NCI-H2081 treated with DMSO at 0.1 percent for 48 hours (cell line): Measurements from ENCODE around the gene NET1.

Experiments
- DNase-seq: peaks from one replicate; lab custom pipeline; 2025; lab: John Stamatoyannopoulos, UW

NET1 gene

GRCh38 chr10:5443429-5443828 lies 31.1 kb downstream of the NET1 start:
- no peak for DNase-seq

DNA sequence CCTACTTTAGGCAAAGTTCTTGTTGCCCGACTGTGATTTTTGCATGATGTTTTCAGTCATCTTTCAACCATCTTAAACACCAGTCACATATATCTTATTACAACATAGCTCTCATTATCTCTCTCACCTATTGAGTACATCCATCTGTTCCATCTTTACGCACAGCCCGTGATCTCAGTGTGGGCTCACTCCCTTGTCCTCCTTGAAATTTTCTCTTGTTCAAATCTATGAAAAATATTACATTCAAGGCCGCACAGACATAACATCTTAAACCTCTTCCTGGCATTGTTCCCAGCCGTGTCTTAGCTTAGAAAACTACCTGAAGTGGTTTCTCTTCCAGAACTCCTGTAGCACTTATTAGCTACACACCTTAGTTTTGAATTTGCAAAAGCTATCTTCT lies 32.6 kb downstream of the NET1 start:
- DNase-seq: no peak

- peak; percentile 44 for DNase-seq
Measured at GRCh38 chr10:5446390-5446926, 34.1 kb downstream of the NET1 start.

DNA sequence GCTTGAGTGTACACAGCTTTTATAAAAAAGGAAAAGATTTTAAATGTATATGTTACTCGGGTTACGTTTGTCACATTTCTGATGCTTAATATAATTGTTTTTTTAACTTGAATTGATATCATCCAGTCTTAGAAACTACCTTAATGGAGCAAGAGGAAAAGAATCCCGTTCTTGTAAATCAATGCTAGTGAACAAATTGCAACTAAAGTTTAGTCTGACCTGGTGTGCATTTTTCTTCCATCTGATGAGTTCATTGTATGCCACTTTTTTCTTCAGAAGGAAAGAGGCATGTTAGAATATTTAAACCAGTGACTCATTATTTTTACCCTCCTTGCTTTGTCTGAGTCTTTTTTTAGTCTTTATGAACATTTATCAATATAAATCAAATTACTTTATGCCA lies 34.7 kb downstream of the NET1 start:
- no peak for DNase-seq

GRCh38 chr10:5447611-5448071 lies 35.3 kb downstream of the NET1 start:
- DNase-seq: no peak

- no peak for DNase-seq
Measured at GRCh38 chr10:5448333-5449001, 36.1 kb downstream of the NET1 start.

- no peak for DNase-seq
Measured at GRCh38 chr10:5449227-5449626, 36.9 kb downstream of the NET1 start.

GRCh38 chr10:5449823-5450222 lies 37.5 kb downstream of the NET1 start:
- no peak for DNase-seq

DNA sequence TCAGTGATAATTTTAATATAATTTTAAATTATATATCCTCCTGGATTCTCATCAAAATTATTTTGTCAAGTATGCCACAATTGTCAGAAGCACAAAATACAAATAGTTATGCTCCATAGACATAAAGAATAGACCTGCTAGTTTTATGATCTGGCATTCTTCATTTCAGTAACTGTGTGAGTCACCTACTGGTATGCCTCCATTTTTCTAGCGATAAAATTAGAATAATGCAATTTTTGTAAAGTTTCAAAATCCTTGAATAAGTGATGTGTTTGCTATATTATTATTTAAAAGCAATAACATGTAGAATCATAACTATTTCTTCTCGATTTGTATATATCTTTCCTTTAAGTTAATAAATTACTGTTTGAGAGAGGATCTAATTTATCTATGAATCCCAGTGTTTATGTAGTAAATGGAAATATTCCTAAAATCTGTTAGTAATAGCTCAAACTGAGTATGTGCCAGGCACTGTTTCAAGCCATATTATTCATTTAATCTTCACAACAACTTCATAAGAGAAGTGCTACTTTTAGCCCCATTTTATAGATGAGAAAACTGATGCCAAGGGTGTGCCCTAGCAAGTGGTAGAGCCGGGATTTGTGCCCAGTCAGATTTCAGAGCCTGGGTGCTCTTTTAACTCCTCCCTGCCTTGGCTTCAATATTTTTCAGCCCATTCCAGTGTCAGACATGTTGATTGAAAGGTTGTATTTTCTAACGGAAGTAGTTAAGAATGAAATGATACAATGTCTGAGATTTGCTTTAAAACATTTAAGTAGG lies 38.4 kb downstream of the NET1 start:
- no peak for DNase-seq

- DNase-seq: no peak
Measured at GRCh38 chr10:5453749-5454489, 41.6 kb downstream of the NET1 start.

DNA sequence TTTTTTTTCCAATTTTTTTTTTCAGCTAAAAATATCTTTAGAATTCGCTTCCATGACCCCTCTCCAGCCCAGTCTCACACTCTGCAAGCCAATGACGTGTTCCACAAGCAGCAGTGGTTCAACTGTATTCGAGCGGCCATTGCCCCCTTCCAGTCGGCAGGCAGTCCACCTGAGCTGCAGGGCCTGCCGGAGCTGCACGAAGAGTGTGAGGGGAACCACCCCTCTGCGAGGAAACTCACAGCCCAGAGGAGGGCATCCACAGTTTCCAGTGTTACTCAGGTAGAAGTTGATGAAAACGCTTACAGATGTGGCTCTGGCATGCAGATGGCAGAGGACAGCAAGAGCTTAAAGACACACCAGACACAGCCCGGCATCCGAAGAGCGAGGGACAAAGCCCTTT lies 44.2 kb downstream of the NET1 start:
- DNase-seq: no peak

DNA sequence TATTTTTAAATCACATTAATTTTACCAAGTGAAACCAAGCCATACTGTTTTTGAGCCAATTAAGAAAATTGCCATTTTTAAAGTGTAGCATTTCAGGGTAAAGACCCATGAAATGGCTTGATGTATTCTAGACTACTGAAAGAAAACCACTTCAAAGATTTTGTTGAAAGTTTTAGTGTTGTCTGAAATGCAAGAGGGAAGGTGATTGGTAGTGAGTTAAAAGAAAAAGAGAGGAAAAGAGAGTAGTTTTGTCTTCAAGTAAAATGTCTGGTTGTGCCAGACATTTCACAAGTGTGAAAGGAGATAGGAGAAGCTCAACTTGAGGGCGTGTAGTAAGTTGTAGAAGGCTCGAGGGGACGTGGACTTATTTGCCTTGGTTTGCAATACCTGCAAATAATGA lies 45.4 kb downstream of the NET1 start:
- DNase-seq: no peak

- DNase-seq: no peak
Measured at GRCh38 chr10:5458425-5458824, 46.1 kb downstream of the NET1 start.

- no peak for DNase-seq
Measured at GRCh38 chr10:5458949-5459747, 46.8 kb downstream of the NET1 start.

DNA sequence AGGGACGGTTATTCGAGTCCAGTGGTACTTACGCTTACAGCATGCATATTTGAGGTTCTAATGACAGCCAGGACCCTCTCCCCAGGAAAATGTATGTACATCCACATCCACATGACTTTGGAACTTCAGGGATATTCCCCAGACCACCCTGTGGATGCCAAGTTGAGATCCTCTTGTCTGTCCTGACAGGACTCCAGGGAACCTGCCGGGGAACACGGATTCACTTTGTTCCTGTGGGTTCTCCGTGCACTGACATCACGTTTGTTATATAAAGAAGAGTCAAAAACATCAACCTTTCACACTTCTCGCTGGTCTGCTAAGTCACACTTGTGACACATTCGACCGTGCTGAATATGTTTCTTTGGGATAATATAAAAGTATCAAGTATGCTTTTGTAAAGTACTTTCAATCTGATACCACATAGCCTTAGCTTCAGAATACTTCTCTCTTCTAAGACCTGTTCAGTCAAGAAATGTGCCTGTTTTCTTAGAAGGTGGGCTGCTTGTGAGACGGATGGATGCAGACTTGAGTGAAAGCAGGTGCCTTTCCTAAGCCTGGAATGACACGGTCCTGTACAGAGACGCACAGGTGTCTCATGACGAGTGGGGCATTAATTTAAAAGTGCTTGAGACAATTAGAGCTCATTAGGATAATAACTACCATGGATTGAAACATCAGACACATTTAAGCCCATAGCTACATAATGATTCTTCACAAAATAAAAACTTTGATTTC lies 48.3 kb downstream of the NET1 start:
- DNase-seq: no peak

- no peak for DNase-seq
Measured at GRCh38 chr10:5461203-5461588, 48.8 kb downstream of the NET1 start.

GRCh38 chr10:5461914-5462840 lies 49.8 kb downstream of the NET1 start:
- DNase-seq: no peak

- no peak for DNase-seq
Measured at GRCh38 chr10:5462841-5463293, 50.5 kb downstream of the NET1 start.

- no peak for DNase-seq
Measured at GRCh38 chr10:5464546-5464945, 52.2 kb downstream of the NET1 start.

DNA sequence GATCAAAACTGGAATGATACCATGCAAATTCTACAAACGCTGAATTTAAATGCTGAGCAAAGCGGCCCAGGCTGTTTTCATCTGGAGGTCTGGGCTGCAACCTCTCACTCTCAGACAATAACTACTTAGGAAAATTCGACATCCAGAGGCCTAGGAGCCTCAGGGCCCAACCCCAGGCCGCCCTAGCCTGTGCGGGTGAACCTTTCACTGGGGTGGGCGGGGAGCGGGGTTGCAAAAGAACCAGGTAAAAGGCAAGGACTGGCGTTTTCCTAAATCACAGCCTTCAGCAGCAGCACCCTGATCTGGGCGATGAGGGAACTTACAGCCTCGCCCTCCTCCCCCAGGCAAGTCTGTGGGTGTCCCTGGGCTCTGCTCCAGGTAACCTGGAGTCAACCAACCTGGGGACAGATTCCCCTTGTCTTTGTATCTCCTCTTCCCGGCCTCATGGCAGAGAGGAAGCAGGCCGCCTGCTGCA lies 53.7 kb downstream of the NET1 start:
- DNase-seq: no peak
